Measurements from ENCODE around the gene SMIM23. TPM values are rescaled to one million over a fixed set of nuclear protein-coding genes. Genes with fewer than 3 reads are reported as not detected.

SMIM23 gene
- total RNA-seq, 1 experiment from 2014 or later, result not detected

- no peak overlapping the region for H3K27ac ChIP-seq
- POLR2A ChIA-PET (ENCODE audit: unreplicated experiment), result no interaction called here
- CTCF ChIA-PET, result interaction anchor here (0.6 kb wide), 1 partner anchor 330 kb away, joined by 3 read pairs; no protein-coding TSS in a partner anchor
- H3K27me3 ChIP-seq (ENCODE audit: insufficient read depth, low read depth), result no peaks in the 10 kb centered on the region
- H3K4me3 ChIP-seq, result no peak overlapping the region
- intact Hi-C loops (cut with micrococcal nuclease; ENCODE audit: unreplicated experiment), result no loop called here
- no peaks in the 10 kb centered on the region for H3F3A ChIP-seq (ENCODE audit: insufficient read depth, low read depth)
- no peak for DNase-seq
- TF ChIP-seq EZH2 (IDR thresholded peaks at IDR 0.05; ENCODE audit: low read depth), result no peak
- TF ChIP-seq, protein P1, sequence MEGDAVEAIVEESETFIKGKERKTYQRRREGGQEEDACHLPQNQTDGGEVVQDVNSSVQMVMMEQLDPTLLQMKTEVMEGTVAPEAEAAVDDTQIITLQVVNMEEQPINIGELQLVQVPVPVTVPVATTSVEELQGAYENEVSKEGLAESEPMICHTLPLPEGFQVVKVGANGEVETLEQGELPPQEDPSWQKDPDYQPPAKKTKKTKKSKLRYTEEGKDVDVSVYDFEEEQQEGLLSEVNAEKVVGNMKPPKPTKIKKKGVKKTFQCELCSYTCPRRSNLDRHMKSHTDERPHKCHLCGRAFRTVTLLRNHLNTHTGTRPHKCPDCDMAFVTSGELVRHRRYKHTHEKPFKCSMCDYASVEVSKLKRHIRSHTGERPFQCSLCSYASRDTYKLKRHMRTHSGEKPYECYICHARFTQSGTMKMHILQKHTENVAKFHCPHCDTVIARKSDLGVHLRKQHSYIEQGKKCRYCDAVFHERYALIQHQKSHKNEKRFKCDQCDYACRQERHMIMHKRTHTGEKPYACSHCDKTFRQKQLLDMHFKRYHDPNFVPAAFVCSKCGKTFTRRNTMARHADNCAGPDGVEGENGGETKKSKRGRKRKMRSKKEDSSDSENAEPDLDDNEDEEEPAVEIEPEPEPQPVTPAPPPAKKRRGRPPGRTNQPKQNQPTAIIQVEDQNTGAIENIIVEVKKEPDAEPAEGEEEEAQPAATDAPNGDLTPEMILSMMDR (conservative IDR thresholded peaks at IDR 0.05), result no peak
- no peak overlapping the region for H3K4me2 ChIP-seq
- no peaks in the 10 kb centered on the region for H3K9me3 ChIP-seq (ENCODE audit: insufficient read depth, low read depth)
- H3K79me2 ChIP-seq (ENCODE audit: low read depth), result no peaks in the 10 kb centered on the region
- no peaks in the 10 kb centered on the region for H3K36me3 ChIP-seq (ENCODE audit: low read depth)
- H3K4me1 ChIP-seq (replicated peaks; ENCODE audit: insufficient read depth), result no peaks in the 10 kb centered on the region
- no peaks in the 10 kb centered on the region for H4K20me1 ChIP-seq (ENCODE audit: insufficient read depth)
- BruUV-seq (replicated peaks), result no TSS peak
- no peaks in the 10 kb centered on the region for H3K9me2 ChIP-seq (ENCODE audit: insufficient read depth)
- H2AFZ ChIP-seq, result no peak overlapping the region
Measured at GRCh38 chr5:171744882-171745281, 40.7 kb upstream of the SMIM23 start.

GRCh38 chr5:171745602-171746001 is 40.0 kb upstream of the SMIM23 start:
- H3F3A ChIP-seq (ENCODE audit: insufficient read depth, low read depth), result no peaks in the 10 kb centered on the region
- H3K4me2 ChIP-seq, result no peak overlapping the region
- H3K4me1 ChIP-seq (replicated peaks; ENCODE audit: insufficient read depth), result no peaks in the 10 kb centered on the region
- H3K27ac ChIP-seq, result no peak overlapping the region
- TF ChIP-seq EZH2 (IDR thresholded peaks at IDR 0.05; ENCODE audit: low read depth), result no peak
- TF ChIP-seq, protein P1 (conservative IDR thresholded peaks at IDR 0.05), result no peak
- H3K9me2 ChIP-seq (ENCODE audit: insufficient read depth), result no peaks in the 10 kb centered on the region
- no TSS peak for BruUV-seq (replicated peaks)
- H3K4me3 ChIP-seq, result no peak overlapping the region
- no peaks in the 10 kb centered on the region for H3K79me2 ChIP-seq (ENCODE audit: low read depth)
- CTCF ChIA-PET, result no interaction called here
- POLR2A ChIA-PET (ENCODE audit: unreplicated experiment), result no interaction called here
- no peaks in the 10 kb centered on the region for H4K20me1 ChIP-seq (ENCODE audit: insufficient read depth)
- H3K27me3 ChIP-seq (ENCODE audit: insufficient read depth, low read depth), result no peaks in the 10 kb centered on the region
- no peaks in the 10 kb centered on the region for H3K9me3 ChIP-seq (ENCODE audit: insufficient read depth, low read depth)
- intact Hi-C loops (cut with micrococcal nuclease; ENCODE audit: unreplicated experiment), result no loop called here
- no peaks in the 10 kb centered on the region for H3K36me3 ChIP-seq (ENCODE audit: low read depth)
- H2AFZ ChIP-seq, result no peak overlapping the region
- DNase-seq, result no peak

- no peak overlapping the region for H3K4me3 ChIP-seq
- H3K9me2 ChIP-seq (ENCODE audit: insufficient read depth), result no peaks in the 10 kb centered on the region
- H3K4me2 ChIP-seq, result no peak overlapping the region
- H2AFZ ChIP-seq, result no peak overlapping the region
- BruUV-seq (replicated peaks), result no TSS peak
- intact Hi-C loops (cut with micrococcal nuclease; ENCODE audit: unreplicated experiment), result no loop called here
- no peaks in the 10 kb centered on the region for H3K36me3 ChIP-seq (ENCODE audit: low read depth)
- no peak overlapping the region for H3K27ac ChIP-seq
- no peak for TF ChIP-seq EZH2 (IDR thresholded peaks at IDR 0.05; ENCODE audit: low read depth)
- TF ChIP-seq, protein P1 (conservative IDR thresholded peaks at IDR 0.05), result no peak
- ChIA-PET POLR2A (ENCODE audit: unreplicated experiment) (no interaction called here), CTCF (no interaction called here)
- H3K79me2 ChIP-seq (ENCODE audit: low read depth), result no peaks in the 10 kb centered on the region
- no peak for DNase-seq
- no peaks in the 10 kb centered on the region for H3K27me3 ChIP-seq (ENCODE audit: insufficient read depth, low read depth)
- H3K4me1 ChIP-seq (replicated peaks; ENCODE audit: insufficient read depth), result no peaks in the 10 kb centered on the region
- no peaks in the 10 kb centered on the region for H4K20me1 ChIP-seq (ENCODE audit: insufficient read depth)
- no peaks in the 10 kb centered on the region for H3K9me3 ChIP-seq (ENCODE audit: insufficient read depth, low read depth)
- H3F3A ChIP-seq (ENCODE audit: insufficient read depth, low read depth), result no peaks in the 10 kb centered on the region
Measured at GRCh38 chr5:171747061-171747859, 38.4 kb upstream of the SMIM23 start.
